ENCODE measurements around the gene FXYD6.

GRCh38 chr11:117918366-117919255 lies 42.2 kb upstream of the FXYD6 start:
- TF ChIP-seq CTCF (IDR thresholded peaks at IDR 0.05; ENCODE audit: insufficient read depth, low read length) (no peak), POLR2AphosphoS5 (IDR thresholded peaks at IDR 0.05; ENCODE audit: low read depth) (no peak)
